HG03108 (cell line): ENCODE measurements around the gene TMEM203.

Experiments used
- ATAC-seq: cut with Tn5 transposase; IDR thresholded peaks from one replicate; pipeline ENCODE4 v1.9.1; 2021; ENCODE audit warnings: moderate library complexity; ENCODE audit not compliant: unreplicated experiment

TMEM203 gene

GRCh38 chr9:137182836-137183235 is 22.6 kb downstream of the TMEM203 start:
- no peak for ATAC-seq

- ATAC-seq, result no peak
Observed at GRCh38 chr9:137181680-137182079, 23.8 kb downstream of the TMEM203 start.

GRCh38 chr9:137180491-137180890 is 25.0 kb downstream of the TMEM203 start:
- ATAC-seq, result no peak

GRCh38 chr9:137179761-137180160 is 25.7 kb downstream of the TMEM203 start:
- no peak for ATAC-seq

- no peak for ATAC-seq
Observed at GRCh38 chr9:137178939-137179630, 26.4 kb downstream of the TMEM203 start.

GRCh38 chr9:137178201-137178938 is 27.1 kb downstream of the TMEM203 start:
- ATAC-seq, result no peak

GRCh38 chr9:137176302-137177182 is 28.9 kb downstream of the TMEM203 start:
- no peak for ATAC-seq

GRCh38 chr9:137175345-137175961 is 30.0 kb downstream of the TMEM203 start:
- ATAC-seq, result no peak

GRCh38 chr9:137174722-137175293 is 30.6 kb downstream of the TMEM203 start:
- no peak for ATAC-seq

GRCh38 chr9:137173796-137174664 is 31.4 kb downstream of the TMEM203 start:
- no peak for ATAC-seq

GRCh38 chr9:137172901-137173795 is 32.3 kb downstream of the TMEM203 start:
- no peak for ATAC-seq

- ATAC-seq, result no peak
Observed at GRCh38 chr9:137171149-137171900, 34.1 kb downstream of the TMEM203 start.

GRCh38 chr9:137170486-137171148 is 34.8 kb downstream of the TMEM203 start:
- ATAC-seq, result no peak

GRCh38 chr9:137169896-137170358 is 35.5 kb downstream of the TMEM203 start, which contains the start of gene LRRC26:
Gene LRRC26 (minus strand): TSS chr9:137170051. CDS start chr9:137169943, 108 bp downstream.
- ATAC-seq, result no peak

GRCh38 chr9:137168904-137169856 is 36.3 kb downstream of the TMEM203 start:
- ATAC-seq, result no peak

- no peak for ATAC-seq
Observed at GRCh38 chr9:137168573-137168903, 36.9 kb downstream of the TMEM203 start.
